ENCODE measurements around the gene ZNF184. TPM values are rescaled to one million over a fixed set of nuclear protein-coding genes. Genes with fewer than 3 reads are reported as not detected.
A peak's percentile ranks its signal among the peaks of the same experiment; 100 is the strongest.

ZNF184 gene
- total RNA-seq, 1 experiment from 2014 or later, result 7.1 TPM

GRCh38 chr6:27472617-27473400 lies at the start of gene ZNF184 (continued):
- TF ChIP-seq, protein P1, sequence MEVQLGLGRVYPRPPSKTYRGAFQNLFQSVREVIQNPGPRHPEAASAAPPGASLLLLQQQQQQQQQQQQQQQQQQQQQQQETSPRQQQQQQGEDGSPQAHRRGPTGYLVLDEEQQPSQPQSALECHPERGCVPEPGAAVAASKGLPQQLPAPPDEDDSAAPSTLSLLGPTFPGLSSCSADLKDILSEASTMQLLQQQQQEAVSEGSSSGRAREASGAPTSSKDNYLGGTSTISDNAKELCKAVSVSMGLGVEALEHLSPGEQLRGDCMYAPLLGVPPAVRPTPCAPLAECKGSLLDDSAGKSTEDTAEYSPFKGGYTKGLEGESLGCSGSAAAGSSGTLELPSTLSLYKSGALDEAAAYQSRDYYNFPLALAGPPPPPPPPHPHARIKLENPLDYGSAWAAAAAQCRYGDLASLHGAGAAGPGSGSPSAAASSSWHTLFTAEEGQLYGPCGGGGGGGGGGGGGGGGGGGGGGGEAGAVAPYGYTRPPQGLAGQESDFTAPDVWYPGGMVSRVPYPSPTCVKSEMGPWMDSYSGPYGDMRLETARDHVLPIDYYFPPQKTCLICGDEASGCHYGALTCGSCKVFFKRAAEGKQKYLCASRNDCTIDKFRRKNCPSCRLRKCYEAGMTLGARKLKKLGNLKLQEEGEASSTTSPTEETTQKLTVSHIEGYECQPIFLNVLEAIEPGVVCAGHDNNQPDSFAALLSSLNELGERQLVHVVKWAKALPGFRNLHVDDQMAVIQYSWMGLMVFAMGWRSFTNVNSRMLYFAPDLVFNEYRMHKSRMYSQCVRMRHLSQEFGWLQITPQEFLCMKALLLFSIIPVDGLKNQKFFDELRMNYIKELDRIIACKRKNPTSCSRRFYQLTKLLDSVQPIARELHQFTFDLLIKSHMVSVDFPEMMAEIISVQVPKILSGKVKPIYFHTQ (CRISPR knock-in tag; IDR thresholded peaks at IDR 0.05), result no peak
- no peak for TF ChIP-seq USF1 (CRISPR knock-in tag; IDR thresholded peaks at IDR 0.05)
- TF ChIP-seq PRRX2 (CRISPR knock-in tag; IDR thresholded peaks at IDR 0.05), result no peak
- no peak for TF ChIP-seq ATF1 (CRISPR knock-in tag; IDR thresholded peaks at IDR 0.05)
- TF ChIP-seq MYBL2 (CRISPR knock-in tag; IDR thresholded peaks at IDR 0.05), result peak; percentile 61; the same call in 1 of the 2 replicates
- TF ChIP-seq ZBTB21 (CRISPR knock-in tag; IDR thresholded peaks at IDR 0.05; ENCODE audit: borderline replicate concordance), result peak; percentile 95
- TF ChIP-seq, protein P2, sequence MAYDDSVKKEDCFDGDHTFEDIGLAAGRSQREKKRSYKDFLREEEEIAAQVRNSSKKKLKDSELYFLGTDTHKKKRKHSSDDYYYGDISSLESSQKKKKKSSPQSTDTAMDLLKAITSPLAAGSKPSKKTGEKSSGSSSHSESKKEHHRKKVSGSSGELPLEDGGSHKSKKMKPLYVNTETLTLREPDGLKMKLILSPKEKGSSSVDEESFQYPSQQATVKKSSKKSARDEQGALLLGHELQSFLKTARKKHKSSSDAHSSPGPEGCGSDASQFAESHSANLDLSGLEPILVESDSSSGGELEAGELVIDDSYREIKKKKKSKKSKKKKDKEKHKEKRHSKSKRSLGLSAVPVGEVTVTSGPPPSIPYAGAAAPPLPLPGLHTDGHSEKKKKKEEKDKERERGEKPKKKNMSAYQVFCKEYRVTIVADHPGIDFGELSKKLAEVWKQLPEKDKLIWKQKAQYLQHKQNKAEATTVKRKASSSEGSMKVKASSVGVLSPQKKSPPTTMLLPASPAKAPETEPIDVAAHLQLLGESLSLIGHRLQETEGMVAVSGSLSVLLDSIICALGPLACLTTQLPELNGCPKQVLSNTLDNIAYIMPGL (CRISPR knock-in tag; IDR thresholded peaks at IDR 0.05), result peak; percentile 58
- TF ChIP-seq, protein P3, sequence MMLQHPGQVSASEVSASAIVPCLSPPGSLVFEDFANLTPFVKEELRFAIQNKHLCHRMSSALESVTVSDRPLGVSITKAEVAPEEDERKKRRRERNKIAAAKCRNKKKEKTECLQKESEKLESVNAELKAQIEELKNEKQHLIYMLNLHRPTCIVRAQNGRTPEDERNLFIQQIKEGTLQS (CRISPR knock-in tag; conservative IDR thresholded peaks at IDR 0.05), result no peak
- TF ChIP-seq ZNF121 (CRISPR knock-in tag; IDR thresholded peaks at IDR 0.05), result 0 out of 2 replicates have a peak, but pooled peaks have one; percentile 3
- TF ChIP-seq ARID4B (CRISPR knock-in tag; IDR thresholded peaks at IDR 0.05; ENCODE audit: borderline replicate concordance), result peak; percentile 52; the same call in 1 of the 2 replicates
- TF ChIP-seq MAX (CRISPR knock-in tag; IDR thresholded peaks at IDR 0.05), result peak; percentile 88
- TF ChIP-seq ZNF281 (CRISPR knock-in tag; IDR thresholded peaks at IDR 0.05), result peak; percentile 76
- TF ChIP-seq NFE2L1 (CRISPR knock-in tag; IDR thresholded peaks at IDR 0.05), result peak; percentile 10; the same call in 1 of the 2 replicates
- TF ChIP-seq ZNF232 (CRISPR knock-in tag; IDR thresholded peaks at IDR 0.05), result peak; percentile 76; the same call in 1 of the 2 replicates
- TF ChIP-seq, protein P4, sequence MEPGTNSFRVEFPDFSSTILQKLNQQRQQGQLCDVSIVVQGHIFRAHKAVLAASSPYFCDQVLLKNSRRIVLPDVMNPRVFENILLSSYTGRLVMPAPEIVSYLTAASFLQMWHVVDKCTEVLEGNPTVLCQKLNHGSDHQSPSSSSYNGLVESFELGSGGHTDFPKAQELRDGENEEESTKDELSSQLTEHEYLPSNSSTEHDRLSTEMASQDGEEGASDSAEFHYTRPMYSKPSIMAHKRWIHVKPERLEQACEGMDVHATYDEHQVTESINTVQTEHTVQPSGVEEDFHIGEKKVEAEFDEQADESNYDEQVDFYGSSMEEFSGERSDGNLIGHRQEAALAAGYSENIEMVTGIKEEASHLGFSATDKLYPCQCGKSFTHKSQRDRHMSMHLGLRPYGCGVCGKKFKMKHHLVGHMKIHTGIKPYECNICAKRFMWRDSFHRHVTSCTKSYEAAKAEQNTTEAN (CRISPR knock-in tag; IDR thresholded peaks at IDR 0.05), result peak; percentile 22; the same call in 1 of the 2 replicates
